Thoracic aorta (tissue), 2 donors: ENCODE results near the gene HJURP. TPM values are rescaled to one million over a fixed set of nuclear protein-coding genes. Genes with fewer than 3 reads are reported as not detected.

Experiments
- ATAC-seq: fragments of 150-250 bp; one replicate; pipeline ENCODE4 v1.8.0; 2017; ENCODE audit warnings: low read depth; ENCODE audit not compliant: insufficient number of reproducible peaks, low FRiP score
- DNase-seq: peaks from one replicate; pipeline ENCODE4 v3.0.0-alpha.2; 2020; ENCODE audit warnings: low spot score
- H3K27ac ChIP-seq, 2 donors: fragments of 200-600 bp; sonication (generic); 1 replicate in 1 of 2; 2 replicates in 1 of 2; pipeline ENCODE4 v1.5.1; 2016; ENCODE audit warnings: mild to moderate bottlenecking in 2 of 2, moderate library complexity in 2 of 2
- H3K27me3 ChIP-seq: fragments of 200-600 bp; sonication (generic); replicated peaks from 2 replicates; pipeline ENCODE4 v1.6.0; 2016; ENCODE audit warnings: mild to moderate bottlenecking; ENCODE audit not compliant: insufficient read depth
- H3K36me3 ChIP-seq: fragments of 200-600 bp; sonication (generic); one replicate; pipeline ENCODE4 v1.5.1; 2016
- H3K4me1 ChIP-seq, 2 donors: fragments of 200-600 bp; sonication (generic); 1 replicate in 1 of 2; 2 replicates in 1 of 2; pipeline versions ENCODE4 v1.5.1 to v1.6.0; 2016; ENCODE audit warnings: low read depth in 2 of 2, mild to moderate bottlenecking in 1 of 2; ENCODE audit not compliant: control insufficient read depth in 1 of 2
- H3K4me3 ChIP-seq: fragments of 200-600 bp; sonication (generic); 2 replicates; pipeline ENCODE4 v1.5.1; 2016; ENCODE audit warnings: mild to moderate bottlenecking
- H3K9me3 ChIP-seq: fragments of 200-600 bp; sonication (generic); 2 replicates; pipeline ENCODE4 v1.5.1; 2016
- total RNA-seq, 2 donors: library from RNA; depleted of rRNA; stranded (reverse); fragments of >200 nt; gene quantifications; one replicate each; pipeline versions ENCODE4 v1.1.0 to v1.2.3, GENCODE V29; 2016
- TF ChIP-seq, protein P1 (sequence below): fragments of 200-600 bp; sonication (generic); IDR thresholded peaks from one replicate; pipeline ENCODE4 v1.5.1; 2019; ENCODE audit warnings: antibody characterized with exemption

The HJURP gene
- total RNA-seq, 2 donors from 2014 or later, result 0.95 to 1.6 TPM

DNA sequence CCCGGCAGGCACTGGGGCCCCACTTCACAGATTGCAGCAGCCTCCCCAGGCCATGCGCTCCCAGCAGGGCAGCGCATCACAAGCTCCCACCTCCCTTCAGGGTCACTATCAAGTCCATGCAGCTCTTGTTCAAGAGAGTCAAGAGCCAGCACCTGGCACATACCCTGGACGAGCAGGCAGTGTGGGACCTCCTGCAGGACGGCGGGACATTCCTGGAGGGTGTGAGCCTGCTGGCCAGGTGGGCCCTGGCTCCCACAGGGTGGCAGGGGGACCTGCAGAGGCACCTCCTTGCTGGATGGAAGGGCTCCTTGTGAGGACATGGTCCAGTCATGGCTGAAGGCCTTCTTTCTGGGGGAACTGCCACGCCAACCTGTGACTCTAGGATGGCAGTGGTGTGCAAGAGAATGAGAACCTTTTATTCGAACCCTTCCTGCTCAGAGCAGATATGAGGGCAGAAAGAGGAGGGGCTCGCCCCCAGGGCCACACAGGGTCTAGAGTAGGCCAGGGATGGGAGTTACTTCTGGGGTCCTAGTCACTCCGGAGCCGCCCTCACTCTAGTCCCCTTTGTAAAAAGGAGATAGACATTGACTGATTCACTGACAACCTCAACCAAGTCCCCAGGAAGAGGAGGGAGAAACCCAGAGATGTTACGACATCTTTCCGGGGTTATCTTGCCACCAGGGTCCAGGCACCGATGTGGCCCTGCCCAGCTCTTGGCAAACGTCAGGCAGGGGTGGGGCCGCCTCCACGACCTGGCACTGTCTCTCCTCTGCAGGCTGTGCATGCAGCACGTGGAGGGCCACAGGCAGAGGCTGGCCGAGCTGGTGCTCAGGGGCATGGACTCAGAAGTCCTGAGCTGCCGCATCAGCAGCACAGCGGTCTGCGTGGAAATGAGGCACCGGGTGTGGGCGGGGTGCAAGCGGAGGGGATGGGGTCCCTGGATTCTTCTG lies 31.3 kb downstream of the HJURP start:
- H3K27ac ChIP-seq, result no peak overlapping the region
- no peaks in the 10 kb centered on the region for H3K27me3 ChIP-seq
- no peak overlapping the region for H3K4me3 ChIP-seq
- H3K4me1 ChIP-seq, result no peaks in the 10 kb centered on the region
- ATAC-seq, result no peak
- TF ChIP-seq, protein P1, sequence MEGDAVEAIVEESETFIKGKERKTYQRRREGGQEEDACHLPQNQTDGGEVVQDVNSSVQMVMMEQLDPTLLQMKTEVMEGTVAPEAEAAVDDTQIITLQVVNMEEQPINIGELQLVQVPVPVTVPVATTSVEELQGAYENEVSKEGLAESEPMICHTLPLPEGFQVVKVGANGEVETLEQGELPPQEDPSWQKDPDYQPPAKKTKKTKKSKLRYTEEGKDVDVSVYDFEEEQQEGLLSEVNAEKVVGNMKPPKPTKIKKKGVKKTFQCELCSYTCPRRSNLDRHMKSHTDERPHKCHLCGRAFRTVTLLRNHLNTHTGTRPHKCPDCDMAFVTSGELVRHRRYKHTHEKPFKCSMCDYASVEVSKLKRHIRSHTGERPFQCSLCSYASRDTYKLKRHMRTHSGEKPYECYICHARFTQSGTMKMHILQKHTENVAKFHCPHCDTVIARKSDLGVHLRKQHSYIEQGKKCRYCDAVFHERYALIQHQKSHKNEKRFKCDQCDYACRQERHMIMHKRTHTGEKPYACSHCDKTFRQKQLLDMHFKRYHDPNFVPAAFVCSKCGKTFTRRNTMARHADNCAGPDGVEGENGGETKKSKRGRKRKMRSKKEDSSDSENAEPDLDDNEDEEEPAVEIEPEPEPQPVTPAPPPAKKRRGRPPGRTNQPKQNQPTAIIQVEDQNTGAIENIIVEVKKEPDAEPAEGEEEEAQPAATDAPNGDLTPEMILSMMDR, result no peak
- no peaks in the 10 kb centered on the region for H3K36me3 ChIP-seq
- no peaks in the 10 kb centered on the region for H3K9me3 ChIP-seq
- DNase-seq, result no peak

DNA sequence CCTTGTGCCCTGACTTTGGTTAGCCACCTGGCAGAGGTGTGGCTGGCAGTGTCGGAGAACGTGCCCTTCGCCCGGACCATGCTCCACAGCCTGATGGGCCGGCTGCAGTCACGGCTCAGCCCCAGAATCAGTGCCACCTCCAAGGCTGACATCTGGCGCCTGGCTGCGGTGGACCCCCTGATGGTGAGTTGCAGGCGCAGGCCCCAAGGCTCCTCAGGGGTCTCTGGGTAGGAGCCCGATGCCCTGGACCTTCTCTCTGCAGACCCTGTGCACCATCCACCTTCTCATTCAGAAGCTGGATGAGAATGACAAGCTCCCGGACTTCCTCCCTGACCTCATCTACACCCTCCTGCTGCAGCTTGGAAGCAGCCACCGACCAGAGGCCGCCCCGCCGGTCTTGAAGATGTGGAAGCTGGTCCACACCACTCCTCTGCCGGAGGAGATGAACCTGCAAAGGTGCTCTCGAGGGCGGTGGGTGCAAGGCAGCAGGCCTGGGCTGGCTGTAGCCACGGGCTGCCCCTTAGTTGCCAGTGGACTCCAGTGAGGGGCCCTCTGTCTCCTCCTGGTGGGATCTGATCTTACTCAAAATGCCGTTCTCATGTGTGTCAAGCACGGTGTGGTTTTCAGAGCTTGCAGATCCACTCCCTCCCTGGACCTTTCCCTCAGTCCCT lies 32.1 kb downstream of the HJURP start:
- TF ChIP-seq, protein P1, result no peak
- no peak for ATAC-seq
- H3K4me3 ChIP-seq, result no peak overlapping the region
- DNase-seq, result no peak
- no peaks in the 10 kb centered on the region for H3K36me3 ChIP-seq
- no peaks in the 10 kb centered on the region for H3K27me3 ChIP-seq
- no peaks in the 10 kb centered on the region for H3K9me3 ChIP-seq
- no peaks in the 10 kb centered on the region for H3K4me1 ChIP-seq
- no peak overlapping the region for H3K27ac ChIP-seq

DNA sequence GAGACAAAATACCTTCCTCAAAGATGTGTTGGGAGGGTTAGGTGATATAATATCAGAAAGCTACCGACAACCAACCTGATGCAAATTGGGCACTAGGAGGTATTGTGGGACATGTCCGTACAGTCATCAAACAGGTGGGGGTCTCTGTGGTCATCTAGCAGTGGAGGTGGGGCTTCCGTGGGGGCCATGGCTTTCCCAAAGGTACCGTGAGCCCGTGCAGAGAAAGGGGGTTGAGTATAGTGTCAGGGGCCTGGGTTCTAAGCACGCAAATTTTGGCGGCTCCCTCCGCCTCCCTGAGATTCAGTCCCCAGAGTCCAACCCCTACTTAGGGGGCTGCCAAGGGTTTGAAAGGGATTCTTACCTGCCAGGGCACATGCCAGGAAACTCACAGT lies 32.6 kb downstream of the HJURP start:
- H3K9me3 ChIP-seq, result no peaks in the 10 kb centered on the region
- no peak for DNase-seq
- H3K4me1 ChIP-seq, result no peaks in the 10 kb centered on the region
- H3K36me3 ChIP-seq, result no peaks in the 10 kb centered on the region
- no peaks in the 10 kb centered on the region for H3K27me3 ChIP-seq
- TF ChIP-seq, protein P1, result no peak
- ATAC-seq, result no peak
- no peak overlapping the region for H3K27ac ChIP-seq
- H3K4me3 ChIP-seq, result no peak overlapping the region

DNA sequence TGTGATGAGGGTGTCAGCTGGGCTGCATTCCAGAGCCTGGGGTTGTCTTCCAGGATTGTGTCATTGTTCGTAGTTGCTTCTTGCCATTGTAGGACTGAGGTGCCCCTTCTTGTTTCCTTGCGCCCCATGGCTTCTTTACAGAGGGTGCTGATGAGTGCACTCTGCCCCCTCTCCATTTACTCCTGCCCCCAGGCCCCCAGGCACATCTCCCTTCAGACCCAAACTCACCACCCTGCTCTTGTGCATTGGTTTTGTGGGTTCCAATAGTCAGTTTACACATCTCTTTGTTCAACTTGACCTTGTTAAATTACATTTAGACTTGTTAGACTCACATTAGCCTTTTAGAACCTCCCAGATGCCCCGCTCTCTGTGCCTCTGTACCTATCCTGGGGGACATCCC lies 33.1 kb downstream of the HJURP start:
- no peak for ATAC-seq
- TF ChIP-seq, protein P1, result no peak
- Histone ChIP-seq H3K27me3 (no peaks in the 10 kb centered on the region), H3K4me3 (no peak overlapping the region), H3K4me1 (no peaks in the 10 kb centered on the region), H3K9me3 (no peaks in the 10 kb centered on the region), H3K36me3 (no peaks in the 10 kb centered on the region), H3K27ac (no peak overlapping the region)
- DNase-seq, result no peak

DNA sequence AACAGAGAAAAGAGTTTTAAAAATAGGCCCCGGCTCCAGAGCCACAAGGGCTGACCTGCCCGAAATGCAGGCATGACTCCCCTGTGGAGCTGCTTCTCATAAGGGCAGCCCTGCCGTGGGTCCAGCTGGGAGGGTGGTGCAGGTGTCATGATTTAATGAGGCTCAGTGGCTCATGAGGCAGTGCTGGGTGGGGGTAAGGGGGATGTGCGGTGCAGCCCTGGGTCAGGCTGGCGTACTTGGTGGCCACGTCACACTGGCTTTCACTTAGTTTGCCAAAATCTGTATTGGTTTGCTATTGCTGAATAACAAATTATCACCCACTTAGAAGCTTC lies 33.6 kb downstream of the HJURP start:
- Histone ChIP-seq H3K27ac (no peak overlapping the region), H3K27me3 (no peaks in the 10 kb centered on the region), H3K4me1 (no peaks in the 10 kb centered on the region), H3K4me3 (no peak overlapping the region), H3K9me3 (no peaks in the 10 kb centered on the region), H3K36me3 (no peaks in the 10 kb centered on the region)
- TF ChIP-seq, protein P1, result no peak
- no peak for DNase-seq
- no peak for ATAC-seq
